Lung (tissue), 12 donors: ENCODE results near the gene CNTN5. TPM values are rescaled to one million over a fixed set of nuclear protein-coding genes. Genes with fewer than 3 reads are reported as not detected.

Source experiments
- ATAC-seq: fragments of 200-7000 bp; cut with Tn5 transposase; one replicate; pipeline ENCODE4 v1.9.1; 2020; ENCODE audit warnings: moderate number of reproducible peaks; ENCODE audit not compliant: insufficient read depth, low FRiP score
- DNase-seq, 3 donors: peaks; one replicate each; pipeline ENCODE4 v3.0.0-alpha.2; 2013 to 2017
- H3K27ac ChIP-seq, 2 donors: one replicate each; pipeline ENCODE4 v1.5.1; 2013; ENCODE audit warnings: mild to moderate bottlenecking in 2 of 2, moderate library complexity in 2 of 2, control low read depth in 1 of 2, inconsistent platforms in 1 of 2, low read depth in 1 of 2, low read length in 1 of 2
- H3K27me3 ChIP-seq, 3 donors: one replicate each; pipeline ENCODE4 v1.5.1; 2013; ENCODE audit warnings: low read length in 2 of 3; ENCODE audit not compliant: control insufficient read depth in 3 of 3, insufficient read depth in 3 of 3
- H3K36me3 ChIP-seq, 4 donors: one replicate each; pipeline ENCODE4 v1.5.1; 2013; ENCODE audit warnings: low read length in 4 of 4, mild to moderate bottlenecking in 1 of 4, moderate library complexity in 1 of 4; ENCODE audit not compliant: control insufficient read depth in 4 of 4, insufficient read depth in 4 of 4
- H3K4me1 ChIP-seq, 5 donors: one replicate each; pipeline ENCODE4 v1.5.1; 2013; ENCODE audit warnings: low read length in 5 of 5, mild to moderate bottlenecking in 2 of 5, moderate library complexity in 1 of 5; ENCODE audit not compliant: control insufficient read depth in 5 of 5, insufficient read depth in 5 of 5
- H3K4me3 ChIP-seq: one replicate; pipeline ENCODE4 v1.5.1; 2013; ENCODE audit warnings: mild to moderate bottlenecking, control low read depth, moderate library complexity
- H3K9ac ChIP-seq, 2 donors: one replicate each; pipeline ENCODE4 v1.5.1; 2013; ENCODE audit warnings: low read length in 2 of 2, control low read depth in 1 of 2; ENCODE audit not compliant: insufficient read depth in 1 of 2
- H3K9me3 ChIP-seq, 4 donors: one replicate each; pipeline ENCODE4 v1.5.1; 2013; ENCODE audit warnings: low read length in 3 of 4, mild to moderate bottlenecking in 1 of 4, moderate library complexity in 1 of 4; ENCODE audit not compliant: control insufficient read depth in 4 of 4, insufficient read depth in 3 of 4
- CTCF ChIP-seq: IDR thresholded peaks from 2 replicates; pipeline ENCODE4 v1.5.1; 2012; ENCODE audit warnings: mild to moderate bottlenecking; ENCODE audit errors: control extremely low read depth, extremely low read depth
- WGBS, 2 donors: extraction: QIAGEN DNeasy Blood & Tissue Kit; methylation state at CpG; one replicate each; pipeline ENCODE4 v1.1.7; 2013; 5-methylcytosine and 5-hydroxymethylcytosine counted together
- polyA plus RNA-seq, 2 donors: library from polyadenylated mRNA; stranded (reverse); fragments of 200-250 nt; gene quantifications; one replicate each; pipeline ENCODE4 v1.2.1, GENCODE V29; 2013
- total RNA-seq, 2 donors: library from RNA; depleted of rRNA in 1 of 2; stranded (reverse); fragments of >200 nt in 1 of 2; gene quantifications; one replicate each; pipeline ENCODE4 v1.2.1, GENCODE V29; 2014 to 2021
- donor health status: control.
- donor health status: control.
- donor health status: Bipolar disorder and iron deficiency.
- donor health status: healthy.
- donor health status: DM: yes; HTN: yes; CAD: no.

CNTN5 gene
- total and polyA plus RNA-seq, 4 donors: 0.10 to 0.80 (median 0.44) TPM

DNA sequence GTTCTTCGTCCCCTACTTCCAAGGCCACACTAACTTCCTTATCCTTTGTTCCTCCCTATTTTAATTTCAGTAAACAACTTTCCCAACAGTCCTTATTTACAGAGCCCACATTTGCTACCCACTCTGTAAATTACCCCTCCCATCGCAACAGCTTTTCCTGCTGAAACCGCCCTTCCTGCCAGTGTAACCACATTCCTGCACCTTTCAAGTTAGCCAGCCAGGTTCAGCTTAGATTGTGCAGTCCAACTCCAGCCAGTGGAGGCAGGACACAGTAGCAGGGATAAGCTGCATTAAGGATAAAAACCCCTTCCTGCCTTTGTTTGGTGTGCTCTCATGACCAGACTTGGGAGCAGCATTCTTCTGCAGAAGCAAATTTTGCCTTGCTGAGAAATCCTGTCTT, 898.0 kb downstream of the CNTN5 start:
- H3K4me1 ChIP-seq: no peaks in the 10 kb centered on the region
- peaks cover 0 to 4% (median 1%) of the 10 kb centered on the region in 4 donors for H3K9me3 ChIP-seq
- H3K27ac ChIP-seq: no peak overlapping the region
- DNase-seq (no peak), ATAC-seq (no peak)
- WGBS, 2 donors: 72 to 93% methylated on average over 3 of the region's 3 CpGs
- no peak overlapping the region for H3K9ac ChIP-seq
- H3K36me3 ChIP-seq: no peaks in the 10 kb centered on the region
- TF ChIP-seq CTCF: no peak
- H3K4me3 ChIP-seq: no peak overlapping the region
- no peaks in the 10 kb centered on the region for H3K27me3 ChIP-seq

DNA sequence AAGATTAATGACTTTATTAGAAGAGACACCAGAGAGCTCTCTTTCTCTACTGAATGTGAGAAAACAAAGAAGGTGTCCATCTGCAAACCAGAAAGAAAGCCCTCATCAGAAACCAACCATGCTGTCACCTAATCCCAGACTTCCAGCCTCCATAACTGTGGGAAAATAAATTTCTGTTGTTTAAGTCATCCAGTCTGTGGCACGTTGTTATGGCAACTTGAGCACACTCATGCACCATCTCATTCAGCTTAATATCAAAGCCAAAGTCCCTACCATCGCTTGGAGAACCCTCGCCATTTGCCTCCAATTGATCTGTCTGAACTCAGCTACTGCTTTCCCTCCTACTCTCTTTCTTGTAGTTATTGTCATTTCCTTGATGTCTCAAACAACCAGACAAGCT, 900.2 kb downstream of the CNTN5 start:
- Histone ChIP-seq H3K4me1 (no peaks in the 10 kb centered on the region), H3K27me3 (no peaks in the 10 kb centered on the region), H3K9ac (no peak overlapping the region), H3K9me3 (peaks cover 0 to 4% (median 1%) of the 10 kb centered on the region in 4 donors), H3K4me3 (no peak overlapping the region), H3K36me3 (no peaks in the 10 kb centered on the region), H3K27ac (no peak overlapping the region)
- TF ChIP-seq CTCF: no peak
- no peak for DNase-seq
- WGBS, 2 donors: 80 to 82% methylated on average over 3 of the region's 3 CpGs
- ATAC-seq: no peak

DNA sequence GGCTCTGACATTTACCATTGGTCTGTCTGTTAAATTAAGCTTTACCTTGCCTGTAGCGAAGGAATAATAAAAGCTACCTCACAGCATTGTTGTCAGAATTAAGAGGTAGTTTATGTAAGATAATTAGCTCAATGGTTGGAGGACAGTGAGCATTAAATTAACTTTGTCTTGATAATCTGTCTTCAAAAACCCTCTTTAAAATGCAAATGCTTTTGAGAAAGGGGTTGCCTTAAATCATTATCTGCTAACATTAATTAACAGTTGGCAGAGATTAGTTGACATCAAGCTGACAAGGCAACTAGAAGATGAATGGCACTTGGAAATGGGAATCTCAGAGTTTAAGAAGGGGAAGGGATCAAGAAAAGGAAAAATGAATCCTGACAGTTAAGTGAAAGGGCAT, 905.2 kb downstream of the CNTN5 start:
- Histone ChIP-seq H3K36me3 (no peaks in the 10 kb centered on the region), H3K4me3 (no peak overlapping the region), H3K27me3 (no peaks in the 10 kb centered on the region), H3K27ac (no peak overlapping the region), H3K4me1 (no peaks in the 10 kb centered on the region), H3K9me3 (peaks cover 0 to 10% (median 5%) of the 10 kb centered on the region in 4 donors), H3K9ac (no peak overlapping the region)
- no peak for TF ChIP-seq CTCF
- no peak for ATAC-seq
- WGBS, 2 donors: 0% methylated on average over 1 of the region's 1 CpG
- DNase-seq: no peak

DNA sequence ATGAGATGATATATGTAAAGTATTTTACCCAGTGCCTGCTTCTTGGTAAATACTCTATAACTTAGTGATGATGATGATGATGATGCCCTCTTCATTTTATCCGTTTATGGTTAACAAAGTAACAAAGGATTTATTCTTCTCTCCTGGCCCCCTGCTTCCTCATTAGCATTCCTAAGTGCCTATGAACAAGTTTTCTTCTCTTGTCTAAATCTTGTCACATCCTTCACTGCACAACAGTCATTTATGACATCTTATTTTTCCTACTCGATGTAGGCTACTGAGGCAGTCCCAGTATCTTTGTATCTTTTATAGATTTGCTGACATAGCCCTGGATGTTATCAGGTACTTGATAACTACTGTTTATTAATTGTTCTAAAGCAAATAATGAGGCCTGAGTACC, 911.9 kb downstream of the CNTN5 start:
- ATAC-seq (no peak), DNase-seq (no peak)
- Histone ChIP-seq H3K9me3 (peaks cover 0 to 10% (median 3%) of the 10 kb centered on the region in 4 donors), H3K36me3 (no peaks in the 10 kb centered on the region), H3K9ac (no peak overlapping the region), H3K27ac (no peak overlapping the region), H3K27me3 (no peaks in the 10 kb centered on the region), H3K4me1 (no peaks in the 10 kb centered on the region), H3K4me3 (no peak overlapping the region)
- TF ChIP-seq CTCF: no peak
- WGBS, 2 donors: 64 to 77% methylated on average over 2 of the region's 2 CpGs
